HCT116 (cell line): ENCODE data around the gene EXOC4. TPM values are rescaled to one million over a fixed set of nuclear protein-coding genes. Genes with fewer than 3 reads are reported as not detected.

ENCODE experiments used
- ATAC-seq: fragments of 200-7000 bp; cut with Tn5 transposase; 2 replicates; pipeline ENCODE4 v1.9.1; 2020; ENCODE audit warnings: mild to moderate bottlenecking, moderate library complexity
- BruUV-seq: library from RNA; stranded (reverse); fragments of 400-500 nt; replicated peaks from 2 replicates; lab custom pipeline; 2021; lab: Mats Ljungman, UMichigan
- CTCF ChIA-PET: fragments of 300-600 bp; sonication (Branson Sonifier 250); formaldehyde crosslinking; loops from one replicate; lab custom pipeline; 2021; ENCODE audit warnings: antibody characterized with exemption; lab: Charles Lee
- POLR2A ChIA-PET: fragments of 300-600, 350-600 bp; sonication (Branson Sonifier 250); formaldehyde crosslinking; loops from one replicate; lab custom pipeline; 2021; ENCODE audit warnings: antibody characterized with exemption; lab: Charles Lee
- RAD21 ChIA-PET, 2 experiments: fragments of 300-600 bp; sonication (Branson Sonifier 250); formaldehyde crosslinking; loops; one replicate each; lab custom pipeline; 2023; ENCODE audit warnings: low total read pairs in 2 of 2; ENCODE audit not compliant: uncharacterized antibody in 2 of 2, unreplicated experiment in 2 of 2, low non-redundant PET in 1 of 2; lab: Charles Lee
- DNase-seq: peaks from one replicate; pipeline ENCODE4 v3.0.0-alpha.2; 2010; ENCODE audit warnings: low read depth, low spot score
- H2AFZ ChIP-seq: fragments of 200-600 bp; shearing (Covaris generic), sonication (generic); 2 replicates; pipeline ENCODE4 v1.6.1; 2017; ENCODE audit warnings: low read depth, mixed run types, mixed read lengths, antibody characterized with exemption, low read length; ENCODE audit not compliant: poor library complexity, severe bottlenecking
- H3K27ac ChIP-seq: 2 replicates; pipeline ENCODE4 v1.5.1; 2012; ENCODE audit warnings: low read depth, low read length
- H3K27me3 ChIP-seq: fragments of 200-600 bp; sonication (generic); 2 replicates; pipeline ENCODE4 v1.6.1; 2016; ENCODE audit warnings: mixed run types, low read length, mixed read lengths; ENCODE audit not compliant: insufficient read depth
- H3K36me3 ChIP-seq, 2 experiments: fragments of 200-500 bp in 1 of 2; fragments of 200-600 bp in 1 of 2; sonication (Bioruptor generic) in 1 of 2; sonication (generic) in 1 of 2; 2 replicates each; pipeline versions ENCODE4 v1.5.1 to v1.6.1; 2014 to 2016; ENCODE audit warnings: low read length in 2 of 2, inconsistent platforms in 1 of 2, mixed read lengths in 1 of 2, mixed run types in 1 of 2; ENCODE audit not compliant: insufficient read depth in 2 of 2, control insufficient read depth in 1 of 2
- H3K4me1 ChIP-seq, 2 experiments: fragments of 200-600 bp in 1 of 2; sonication (generic) in 1 of 2; 2 replicates each; pipeline versions ENCODE4 v1.5.1 to v1.6.1; 2012 to 2017; ENCODE audit warnings: low read length in 2 of 2, inconsistent platforms in 1 of 2, mild to moderate bottlenecking in 1 of 2, mixed read lengths in 1 of 2, mixed run types in 1 of 2, moderate library complexity in 1 of 2; ENCODE audit not compliant: insufficient read depth in 2 of 2, control insufficient read depth in 1 of 2
- H3K4me2 ChIP-seq: fragments of 200-600 bp; sonication (generic); 2 replicates; pipeline ENCODE4 v1.6.1; 2017; ENCODE audit warnings: mixed run types, low read length, mixed read lengths
- H3K4me3 ChIP-seq, 2 experiments: fragments of 200-600 bp in 1 of 2; sonication (generic) in 1 of 2; replicated peaks in 1 of 2; 2 replicates each; pipeline ENCODE4 v1.5.1; 2011 to 2016; ENCODE audit warnings: low read length in 2 of 2, control low read depth in 1 of 2, low read depth in 1 of 2, mild to moderate bottlenecking in 1 of 2, mixed read lengths in 1 of 2, mixed run types in 1 of 2
- H3K79me2 ChIP-seq: fragments of 200-600 bp; sonication (generic); 2 replicates; pipeline ENCODE4 v1.6.1; 2017; ENCODE audit warnings: mild to moderate bottlenecking, mixed run types, low read length, moderate library complexity, mixed read lengths; ENCODE audit not compliant: insufficient read depth
- H3K9ac ChIP-seq: fragments of 200-600 bp; sonication (generic); 2 replicates; pipeline ENCODE4 v1.6.1; 2016; ENCODE audit warnings: low read length, mixed read lengths
- H3K9me2 ChIP-seq: fragments of 200-600 bp; sonication (generic), shearing (Covaris generic); 2 replicates; pipeline ENCODE4 v1.6.1; 2017; ENCODE audit warnings: mixed run types, mild to moderate bottlenecking, moderate library complexity; ENCODE audit not compliant: insufficient read depth
- H3K9me3 ChIP-seq, 2 experiments: fragments of 200-500 bp in 1 of 2; fragments of 200-600 bp in 1 of 2; sonication (Bioruptor generic) in 1 of 2; sonication (generic) in 1 of 2; 2 replicates each; pipeline ENCODE4 v1.6.1; 2014 to 2017; ENCODE audit warnings: low read length in 2 of 2, mixed read lengths in 2 of 2, inconsistent platforms in 1 of 2, low read depth in 1 of 2, mild to moderate bottlenecking in 1 of 2, mixed run types in 1 of 2, moderate library complexity in 1 of 2; ENCODE audit not compliant: control insufficient read depth in 1 of 2, insufficient read depth in 1 of 2
- H4K20me1 ChIP-seq: fragments of 200-600 bp; sonication (generic), shearing (Covaris generic); 2 replicates; pipeline ENCODE4 v1.6.1; 2017; ENCODE audit warnings: mixed run types, mild to moderate bottlenecking, moderate library complexity; ENCODE audit not compliant: insufficient read depth
- CBX3 ChIP-seq: IDR thresholded peaks from 2 replicates; pipeline ENCODE4 v1.6.1; 2012; ENCODE audit warnings: low read depth
- EGR1 ChIP-seq: IDR thresholded peaks from 2 replicates; pipeline ENCODE4 v1.6.1; 2012; ENCODE audit warnings: low read depth
- ELF1 ChIP-seq: IDR thresholded peaks from 2 replicates; pipeline ENCODE4 v1.6.1; 2012; ENCODE audit warnings: low read depth, borderline replicate concordance
- EZH2 ChIP-seq: fragments of 200-600 bp; sonication (generic); IDR thresholded peaks from 2 replicates; pipeline ENCODE4 v1.6.1; 2017; ENCODE audit warnings: antibody characterized with exemption, mixed run types
- FOSL1 ChIP-seq: IDR thresholded peaks from 2 replicates; pipeline ENCODE4 v1.6.1; 2012; ENCODE audit warnings: low read depth
- POLR2A ChIP-seq: IDR thresholded peaks from 2 replicates; pipeline ENCODE4 v1.7.0; 2011; ENCODE audit warnings: borderline replicate concordance; ENCODE audit not compliant: insufficient read depth, insufficient read length; ENCODE audit errors: extremely low read depth
- RAD21 ChIP-seq: IDR thresholded peaks from 2 replicates; pipeline ENCODE4 v1.6.1; 2012; ENCODE audit warnings: low read depth, mild to moderate bottlenecking
- SIN3A ChIP-seq: IDR thresholded peaks from 2 replicates; pipeline ENCODE4 v1.6.1; 2012; ENCODE audit warnings: low read depth
- TCF7L2 ChIP-seq: IDR thresholded peaks from 2 replicates; pipeline ENCODE4 v1.7.0; 2011; ENCODE audit warnings: borderline replicate concordance, inconsistent platforms; ENCODE audit not compliant: insufficient read depth, insufficient read length; ENCODE audit errors: extremely low read depth
- ZFX ChIP-seq: fragments of 450-650 bp; IDR thresholded peaks from 2 replicates; pipeline ENCODE4 v1.6.1; 2017
- ZNF274 ChIP-seq: fragments of 200-500 bp; sonication (Bioruptor generic); IDR thresholded peaks from 2 replicates; pipeline ENCODE4 v1.6.1; 2014; ENCODE audit warnings: mild to moderate bottlenecking, low read depth, low read length, inconsistent platforms
- intact Hi-C: fragments of 100-400 bp; cut with micrococcal nuclease; formaldehyde crosslinking; loops from 2 replicates; pipeline ENCODE4 v1.10.0; 2022
- total RNA-seq: library from RNA; stranded (reverse); gene quantifications from one replicate; pipeline ENCODE4 v1.2.1, GENCODE V29; 2021; ENCODE audit not compliant: unreplicated experiment
- TF ChIP-seq, protein P1 (sequence below): IDR thresholded peaks from 2 replicates; pipeline ENCODE4 v1.6.1; 2012; ENCODE audit warnings: low read depth
- TF ChIP-seq, protein P2 (sequence below): IDR thresholded peaks from 2 replicates; pipeline ENCODE4 v1.6.1; 2011; ENCODE audit warnings: mild to moderate bottlenecking, low read length, moderate library complexity; ENCODE audit not compliant: insufficient replicate concordance; ENCODE audit errors: extremely low read depth

EXOC4 gene
- total RNA-seq, 1 experiment from 2014 or later: 40.3 TPM

- Histone ChIP-seq H4K20me1 (no peaks in the 10 kb centered on the region), H3K27ac (no peak overlapping the region)
- no peak for DNase-seq
- no TSS peak for BruUV-seq
- RAD21 ChIA-PET: no interaction called here
- TF ChIP-seq, protein P1, sequence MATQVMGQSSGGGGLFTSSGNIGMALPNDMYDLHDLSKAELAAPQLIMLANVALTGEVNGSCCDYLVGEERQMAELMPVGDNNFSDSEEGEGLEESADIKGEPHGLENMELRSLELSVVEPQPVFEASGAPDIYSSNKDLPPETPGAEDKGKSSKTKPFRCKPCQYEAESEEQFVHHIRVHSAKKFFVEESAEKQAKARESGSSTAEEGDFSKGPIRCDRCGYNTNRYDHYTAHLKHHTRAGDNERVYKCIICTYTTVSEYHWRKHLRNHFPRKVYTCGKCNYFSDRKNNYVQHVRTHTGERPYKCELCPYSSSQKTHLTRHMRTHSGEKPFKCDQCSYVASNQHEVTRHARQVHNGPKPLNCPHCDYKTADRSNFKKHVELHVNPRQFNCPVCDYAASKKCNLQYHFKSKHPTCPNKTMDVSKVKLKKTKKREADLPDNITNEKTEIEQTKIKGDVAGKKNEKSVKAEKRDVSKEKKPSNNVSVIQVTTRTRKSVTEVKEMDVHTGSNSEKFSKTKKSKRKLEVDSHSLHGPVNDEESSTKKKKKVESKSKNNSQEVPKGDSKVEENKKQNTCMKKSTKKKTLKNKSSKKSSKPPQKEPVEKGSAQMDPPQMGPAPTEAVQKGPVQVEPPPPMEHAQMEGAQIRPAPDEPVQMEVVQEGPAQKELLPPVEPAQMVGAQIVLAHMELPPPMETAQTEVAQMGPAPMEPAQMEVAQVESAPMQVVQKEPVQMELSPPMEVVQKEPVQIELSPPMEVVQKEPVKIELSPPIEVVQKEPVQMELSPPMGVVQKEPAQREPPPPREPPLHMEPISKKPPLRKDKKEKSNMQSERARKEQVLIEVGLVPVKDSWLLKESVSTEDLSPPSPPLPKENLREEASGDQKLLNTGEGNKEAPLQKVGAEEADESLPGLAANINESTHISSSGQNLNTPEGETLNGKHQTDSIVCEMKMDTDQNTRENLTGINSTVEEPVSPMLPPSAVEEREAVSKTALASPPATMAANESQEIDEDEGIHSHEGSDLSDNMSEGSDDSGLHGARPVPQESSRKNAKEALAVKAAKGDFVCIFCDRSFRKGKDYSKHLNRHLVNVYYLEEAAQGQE: peak; percentile 55
- TF ChIP-seq TCF7L2: no peak
- TF ChIP-seq, all 23 proteins: peak for 1
- H3K9me2 ChIP-seq: no peaks in the 10 kb centered on the region
- intact Hi-C loops: no loop called here
- H3K9me3 ChIP-seq: no peaks in the 10 kb centered on the region
- ChIA-PET CTCF (no interaction called here), POLR2A (no interaction called here)
- H3K4me3 ChIP-seq: no peak overlapping the region
- no peak overlapping the region for H3K9ac ChIP-seq
- no peaks in the 10 kb centered on the region for H3K27me3 ChIP-seq
- no peak for ATAC-seq
- H3K4me2 ChIP-seq: no peak overlapping the region
- H2AFZ ChIP-seq: no peak overlapping the region
- no peaks in the 10 kb centered on the region for H3K4me1 ChIP-seq
- no peaks in the 10 kb centered on the region for H3K79me2 ChIP-seq
- H3K36me3 ChIP-seq: no peaks in the 10 kb centered on the region
Observed at GRCh38 chr7:134058980-134059379, 806.1 kb downstream of the EXOC4 start.

DNA sequence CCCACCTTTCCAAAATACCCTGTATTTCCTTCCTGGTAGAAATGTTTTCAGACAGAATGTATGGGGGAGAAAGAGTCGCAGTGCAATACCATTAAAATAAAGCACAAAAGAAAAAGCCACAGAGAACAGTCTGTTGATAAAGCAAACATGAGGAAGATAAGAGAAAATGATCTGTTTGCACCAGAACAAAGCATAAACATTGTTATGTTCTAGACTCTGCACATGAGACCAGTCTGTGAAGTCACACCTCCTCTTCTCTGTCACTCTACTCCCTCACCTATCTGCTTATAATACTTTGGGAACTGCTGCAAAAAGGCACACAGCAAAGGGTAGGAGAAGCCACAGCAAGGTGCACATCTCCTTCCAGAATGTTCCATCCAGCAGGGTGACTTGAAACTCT is 807.0 kb downstream of the EXOC4 start:
- Histone ChIP-seq H3K4me2 (no peak overlapping the region), H3K36me3 (no peaks in the 10 kb centered on the region), H3K79me2 (no peaks in the 10 kb centered on the region), H3K9ac (no peak overlapping the region), H3K27ac (no peak overlapping the region), H3K9me3 (no peaks in the 10 kb centered on the region), H3K4me1 (no peaks in the 10 kb centered on the region), H3K4me3 (no peak overlapping the region), H4K20me1 (no peaks in the 10 kb centered on the region), H2AFZ (no peak overlapping the region), H3K9me2 (no peaks in the 10 kb centered on the region), H3K27me3 (no peaks in the 10 kb centered on the region)
- DNase-seq (no peak), ATAC-seq (no peak)
- CTCF ChIA-PET: no interaction called here
- TF ChIP-seq, protein P2, sequence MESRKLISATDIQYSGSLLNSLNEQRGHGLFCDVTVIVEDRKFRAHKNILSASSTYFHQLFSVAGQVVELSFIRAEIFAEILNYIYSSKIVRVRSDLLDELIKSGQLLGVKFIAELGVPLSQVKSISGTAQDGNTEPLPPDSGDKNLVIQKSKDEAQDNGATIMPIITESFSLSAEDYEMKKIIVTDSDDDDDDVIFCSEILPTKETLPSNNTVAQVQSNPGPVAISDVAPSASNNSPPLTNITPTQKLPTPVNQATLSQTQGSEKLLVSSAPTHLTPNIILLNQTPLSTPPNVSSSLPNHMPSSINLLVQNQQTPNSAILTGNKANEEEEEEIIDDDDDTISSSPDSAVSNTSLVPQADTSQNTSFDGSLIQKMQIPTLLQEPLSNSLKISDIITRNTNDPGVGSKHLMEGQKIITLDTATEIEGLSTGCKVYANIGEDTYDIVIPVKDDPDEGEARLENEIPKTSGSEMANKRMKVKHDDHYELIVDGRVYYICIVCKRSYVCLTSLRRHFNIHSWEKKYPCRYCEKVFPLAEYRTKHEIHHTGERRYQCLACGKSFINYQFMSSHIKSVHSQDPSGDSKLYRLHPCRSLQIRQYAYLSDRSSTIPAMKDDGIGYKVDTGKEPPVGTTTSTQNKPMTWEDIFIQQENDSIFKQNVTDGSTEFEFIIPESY: no peak
- TF ChIP-seq RAD21 (no peak), FOSL1 (no peak), EGR1 (no peak), ZNF274 (no peak), POLR2A (no peak), ELF1 (no peak), ZFX (no peak), CBX3 (no peak), SIN3A (no peak), EZH2 (no peak)
- POLR2A ChIA-PET: no interaction called here
- RAD21 ChIA-PET: no interaction called here
- BruUV-seq: no TSS peak
- intact Hi-C loops: no loop called here
